ENCODE results near the gene TRIM33.
"Not testable (repeated sequence)": the region's sequence is repeated elsewhere in the genome, so short reads cannot be mapped to it uniquely, and the experiment has no call there.

TRIM33 gene

DNA sequence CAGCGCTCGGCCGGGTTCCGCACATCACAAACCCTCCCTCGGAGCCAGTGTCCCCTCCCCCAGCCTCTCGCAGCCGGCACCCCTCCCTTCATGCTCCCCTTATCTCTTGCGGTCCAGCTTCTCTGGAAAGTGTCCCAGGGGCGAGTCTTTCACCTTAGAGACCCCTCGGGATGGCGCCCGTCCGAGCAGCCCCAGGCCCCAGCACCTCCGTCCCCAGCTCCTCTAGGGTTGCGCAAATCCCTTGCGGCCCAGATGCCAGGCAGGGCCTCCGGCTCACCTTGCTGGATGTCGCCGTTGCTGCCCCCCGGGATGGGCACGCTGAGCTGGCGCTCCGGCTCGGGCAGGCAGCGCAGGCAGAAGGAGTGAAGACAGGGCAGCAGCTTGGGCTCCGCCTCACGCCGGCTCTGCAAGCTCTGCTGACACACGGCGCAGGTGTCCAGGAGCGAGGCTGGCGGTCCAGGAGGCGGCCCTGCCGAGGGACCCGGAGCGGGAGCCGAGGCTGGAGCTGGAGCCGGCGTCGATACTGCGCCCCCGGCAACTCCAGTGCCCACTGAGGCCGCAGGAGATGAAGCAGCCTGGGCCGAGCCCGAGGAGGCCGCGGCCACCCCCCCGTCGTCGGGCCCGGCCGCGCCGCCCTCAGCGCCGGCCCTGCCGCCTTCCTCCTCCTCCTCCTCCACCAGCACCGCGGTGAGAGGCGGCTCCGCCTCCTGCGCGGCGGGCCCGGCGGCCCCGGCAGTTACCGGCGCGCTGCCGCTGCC, 550 bp downstream of the TRIM33 start:
- DNase-seq: no peak

DNA sequence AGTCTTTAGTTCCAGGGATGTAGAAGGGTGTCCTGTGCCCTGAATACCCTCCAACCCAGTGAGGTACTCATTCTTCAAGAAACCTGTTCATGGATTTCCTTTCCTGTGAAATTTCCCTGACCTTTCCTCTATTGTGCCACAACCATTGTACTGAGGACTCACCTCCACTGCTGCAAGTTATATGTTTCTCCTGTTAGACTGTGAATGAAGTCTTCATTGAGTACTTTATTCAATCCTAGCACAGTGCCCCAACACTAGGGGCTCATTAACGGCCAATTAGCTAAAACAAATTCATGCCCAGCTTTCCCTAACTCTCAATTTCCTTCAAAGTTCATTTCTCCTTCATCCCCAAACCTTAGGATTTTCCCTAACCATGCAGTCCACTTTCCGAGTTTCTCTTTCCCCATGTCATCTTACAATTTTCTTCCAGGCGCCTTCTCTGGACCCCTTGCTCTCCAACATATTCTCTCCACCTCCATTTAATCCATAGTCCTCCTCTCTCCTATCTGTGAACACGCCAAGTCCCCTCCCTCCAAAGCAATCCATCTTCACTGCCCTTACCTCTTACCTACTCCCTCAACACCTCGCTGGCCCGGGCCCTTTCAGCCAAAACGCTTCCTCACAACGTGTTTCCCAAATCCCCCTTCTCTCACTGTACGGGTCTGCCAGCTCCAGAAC, 1.3 kb downstream of the TRIM33 start:
- no peak for DNase-seq

DNA sequence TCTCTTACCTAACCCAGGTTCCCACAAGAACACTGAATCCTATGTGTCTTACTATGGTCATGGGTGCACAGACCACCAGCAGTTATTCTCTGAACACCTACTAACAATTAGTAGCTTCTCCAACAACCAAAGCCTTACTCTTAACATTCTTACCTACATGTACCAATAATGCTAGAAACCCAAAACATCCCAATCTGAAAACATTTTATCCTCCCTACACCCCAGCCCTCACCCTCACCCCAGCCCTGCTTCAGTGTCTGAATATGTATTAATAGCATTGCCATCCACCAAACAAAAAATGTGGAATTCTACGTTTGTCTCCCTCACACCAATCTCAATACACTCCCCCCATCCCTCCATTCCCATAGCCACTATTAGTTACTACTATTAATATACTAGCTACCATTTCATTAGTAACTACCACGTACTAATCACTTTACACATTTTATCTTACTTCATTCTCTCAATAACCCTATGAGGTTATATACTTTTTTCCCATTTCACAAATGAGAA, 2.6 kb downstream of the TRIM33 start:
- DNase-seq: no peak

DNA sequence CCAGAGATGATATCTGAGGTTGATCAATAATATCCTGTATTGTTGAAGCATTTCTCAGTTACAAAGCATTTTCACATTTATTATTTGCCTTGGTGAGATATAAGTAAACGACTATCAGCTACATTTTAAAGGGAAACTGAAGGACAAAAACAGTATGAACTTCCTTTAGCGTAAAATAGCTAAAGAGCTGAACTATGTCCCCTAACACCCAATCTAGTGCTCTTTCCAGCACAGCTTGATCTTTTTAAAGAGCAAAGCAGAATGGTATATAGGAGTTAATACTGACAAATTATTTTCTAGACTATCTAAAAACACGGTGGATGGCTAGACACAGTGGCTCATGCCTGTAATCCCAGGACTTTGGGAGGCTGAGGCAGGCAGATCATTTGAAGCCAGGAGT, 3.5 kb downstream of the TRIM33 start:
- DNase-seq: no peak

DNA sequence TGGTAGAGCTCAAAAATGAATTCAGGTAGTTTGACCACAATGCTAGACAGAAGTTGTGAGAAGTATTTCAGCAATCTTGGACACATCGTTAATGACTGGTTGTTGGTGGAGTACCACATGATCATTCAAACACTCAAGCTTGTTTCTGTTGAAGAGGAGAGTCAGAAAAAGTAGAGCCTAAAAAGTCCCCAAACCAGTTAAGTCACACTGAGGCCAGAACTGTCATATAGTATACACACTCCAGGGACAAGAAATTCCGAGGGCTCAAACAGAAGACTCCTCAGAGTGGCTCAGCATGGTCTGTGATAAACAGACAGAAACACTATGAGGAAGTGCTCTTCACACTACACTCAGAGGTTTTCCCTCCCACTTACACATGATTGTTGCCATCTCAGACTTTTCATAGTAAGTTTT, 5.8 kb downstream of the TRIM33 start:
- DNase-seq: no peak

DNA sequence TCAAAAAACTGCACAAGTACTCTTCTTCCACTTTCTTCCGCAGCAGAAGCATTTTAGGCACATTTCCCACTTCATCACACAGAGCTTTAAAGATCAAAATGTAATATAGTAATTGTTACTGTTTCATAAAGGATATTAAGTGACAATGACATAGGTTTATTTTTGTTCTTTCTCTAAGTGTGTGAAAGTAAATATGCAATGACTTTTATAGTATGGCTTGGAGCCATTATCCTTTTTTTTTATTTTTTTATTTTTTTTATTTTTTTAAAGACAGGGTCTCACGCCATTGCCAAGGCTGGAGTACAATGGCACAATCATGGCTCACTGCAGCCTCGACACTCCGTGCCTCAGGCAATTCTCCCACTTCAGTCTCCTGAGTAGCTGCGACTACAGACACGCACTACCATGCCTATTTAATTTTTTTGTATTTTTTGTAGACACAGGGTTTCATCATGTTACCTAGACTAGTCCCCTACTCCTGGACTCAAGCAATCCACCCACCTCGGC, 7.0 kb downstream of the TRIM33 start:
- DNase-seq: no peak

- DNase-seq: no peak
Measured at GRCh38 chr1:114502080-114502479, 8.9 kb downstream of the TRIM33 start.

- DNase-seq: no peak
Measured at GRCh38 chr1:114499478-114499877, 11.5 kb downstream of the TRIM33 start.

DNA sequence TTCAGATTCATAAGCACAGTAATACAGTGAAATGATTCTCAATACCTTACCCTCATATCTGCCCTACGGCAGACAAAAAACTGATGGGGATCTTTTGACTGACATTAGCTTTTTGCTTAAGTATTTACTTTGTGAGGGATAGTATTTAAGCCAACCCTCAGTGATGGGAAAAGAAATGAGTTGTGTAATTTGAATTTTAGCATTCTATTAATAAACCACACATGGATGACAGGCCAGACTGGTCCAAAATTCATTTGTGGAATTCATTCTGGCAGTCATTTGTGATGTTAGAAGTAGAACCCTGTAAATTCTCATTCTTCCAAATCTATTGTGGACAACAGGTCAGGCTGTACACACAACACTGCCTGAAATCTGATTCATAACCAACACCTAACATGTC, 14.9 kb downstream of the TRIM33 start:
- DNase-seq: no peak

- DNase-seq: no peak
Measured at GRCh38 chr1:114495486-114495885, 15.5 kb downstream of the TRIM33 start.

GRCh38 chr1:114492978-114493377, 18.0 kb downstream of the TRIM33 start:
- DNase-seq: no peak

DNA sequence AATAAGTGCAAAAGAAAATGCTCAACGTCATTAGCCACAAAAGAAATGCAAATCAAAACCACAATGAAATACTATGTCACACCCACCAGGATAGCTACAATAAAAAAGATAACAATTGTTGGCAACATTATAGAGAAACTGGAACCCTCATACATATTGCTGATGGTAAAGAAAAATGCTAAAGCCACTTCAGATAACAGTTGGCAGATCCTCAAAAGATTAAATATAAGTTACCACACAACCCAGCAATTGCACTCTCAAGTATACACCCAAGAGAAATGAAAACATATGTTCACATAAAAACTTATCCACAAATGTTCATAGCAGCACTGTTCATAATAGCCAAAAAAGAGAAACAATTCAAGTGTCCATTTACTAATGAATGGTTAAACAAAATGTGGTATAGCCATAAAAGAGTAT, 20.7 kb downstream of the TRIM33 start:
- DNase-seq: no peak

DNA sequence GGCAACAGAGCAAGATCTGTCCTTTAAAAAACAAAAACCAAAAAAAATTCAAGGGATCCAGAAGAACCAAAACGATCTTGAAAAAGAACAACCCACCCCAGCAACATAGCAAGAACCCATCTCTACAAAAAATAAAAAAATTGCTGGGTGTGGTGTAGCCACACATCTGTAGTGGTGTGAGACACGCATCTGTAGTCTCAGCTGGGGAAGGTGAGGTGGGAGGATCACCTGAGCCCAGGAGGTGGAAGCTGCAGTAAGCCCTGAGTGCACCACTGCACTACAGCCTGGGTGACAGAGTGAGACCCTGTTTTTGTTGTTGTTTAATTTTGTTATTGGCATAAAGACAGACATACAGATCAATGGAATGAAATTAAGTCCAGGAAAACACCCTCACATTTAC, 22.3 kb downstream of the TRIM33 start:
- no peak for DNase-seq

- no peak for DNase-seq
Measured at GRCh38 chr1:114485286-114485685, 25.7 kb downstream of the TRIM33 start.

DNA sequence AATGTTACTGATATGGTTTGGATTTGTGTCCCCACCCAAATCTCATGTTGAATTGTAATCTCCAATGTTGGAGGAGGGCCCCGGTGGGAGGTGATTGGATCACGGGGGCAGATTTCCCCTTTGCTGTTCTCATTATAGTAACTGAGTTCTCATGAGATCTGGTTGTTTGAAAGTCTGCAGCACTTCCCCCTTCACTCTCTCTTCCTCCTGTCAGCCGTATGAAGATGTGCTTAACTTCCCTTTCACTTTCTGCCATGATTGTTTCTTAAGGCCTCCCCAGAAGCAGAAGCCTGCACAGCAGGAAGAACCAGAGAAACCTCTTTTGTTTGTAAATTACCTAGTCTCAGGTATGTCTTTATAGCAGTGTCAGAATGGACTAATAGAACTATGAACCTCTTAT, 28.4 kb downstream of the TRIM33 start:
- DNase-seq: no peak

- DNase-seq: not testable (repeated sequence)
Measured at GRCh38 chr1:114479636-114480035, 31.4 kb downstream of the TRIM33 start.

DNA sequence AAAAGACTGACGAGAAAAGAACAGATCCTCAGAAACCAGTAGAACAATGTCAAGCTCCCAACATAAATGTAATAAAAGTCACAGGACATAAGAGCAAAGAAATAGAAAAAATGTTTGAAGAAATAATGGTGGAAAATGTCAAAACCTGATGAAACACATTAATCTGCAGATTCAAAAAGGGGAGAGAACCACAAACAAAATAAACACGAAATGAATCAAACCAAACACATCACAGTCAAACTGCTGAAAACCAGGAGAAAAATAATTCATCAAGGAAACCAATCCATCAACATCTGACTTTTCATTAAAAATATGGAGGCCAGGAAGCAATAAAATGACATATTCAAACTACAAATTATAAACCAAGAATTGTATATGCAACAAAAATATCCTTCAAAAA, 31.9 kb downstream of the TRIM33 start:
- no peak for DNase-seq

DNA sequence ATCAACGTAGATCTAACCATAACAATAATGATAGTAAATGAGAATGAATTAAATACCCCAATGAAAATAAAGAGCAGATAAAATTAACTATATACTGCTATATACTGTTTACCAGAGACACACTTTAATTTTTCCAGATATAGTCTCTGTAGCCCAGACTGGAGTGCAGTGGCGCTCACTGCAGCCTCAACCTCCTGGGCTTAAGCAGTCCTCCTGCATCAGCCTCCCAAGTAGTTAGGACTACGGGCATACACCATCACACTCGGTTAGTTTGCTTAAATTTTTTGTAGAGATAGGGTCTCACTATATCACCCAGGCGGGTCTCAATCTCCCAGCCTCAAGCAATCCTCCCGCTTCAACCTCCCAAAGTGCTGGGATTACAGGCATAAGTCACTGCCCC, 37.2 kb downstream of the TRIM33 start:
- DNase-seq: no peak

DNA sequence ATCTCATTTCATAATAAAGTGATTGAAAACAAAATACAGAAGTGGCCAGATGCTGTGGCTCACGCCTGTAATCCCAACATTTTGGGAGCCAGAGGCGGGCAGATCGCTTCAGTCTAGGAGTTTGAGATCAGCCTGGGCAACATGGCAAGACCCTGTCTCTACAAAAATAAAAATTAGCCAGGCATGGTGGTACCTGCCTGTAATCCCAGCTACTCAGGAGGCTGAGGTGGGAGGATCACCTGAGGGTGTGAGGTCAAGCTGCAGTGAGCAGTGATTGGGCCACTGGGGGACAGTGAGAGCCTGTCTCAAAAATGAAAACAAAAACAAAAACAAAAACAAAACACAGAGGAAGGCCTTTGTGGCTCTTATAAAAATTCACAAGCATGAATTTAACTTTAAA, 38.6 kb downstream of the TRIM33 start:
- no peak for DNase-seq

DNA sequence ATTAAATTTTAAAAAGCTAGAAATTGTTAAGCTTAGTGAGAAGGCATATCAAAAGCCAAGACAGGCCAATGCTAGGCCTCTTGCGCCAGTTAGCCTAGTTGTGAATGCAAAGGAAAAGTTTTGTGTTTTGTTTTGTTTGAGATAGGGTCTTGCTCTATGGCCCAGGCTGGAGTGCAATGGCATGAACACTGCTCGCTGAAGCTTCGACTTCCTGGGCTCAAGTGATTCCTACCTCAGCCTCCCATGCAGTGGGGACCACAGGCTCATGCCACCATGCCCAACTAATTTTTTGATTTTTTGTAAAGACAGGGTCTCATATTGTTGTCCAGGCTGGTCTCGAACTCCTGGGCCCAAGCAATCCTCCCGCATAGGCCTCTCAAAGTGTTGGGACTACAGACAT, 40.3 kb downstream of the TRIM33 start:
- DNase-seq: no peak

DNA sequence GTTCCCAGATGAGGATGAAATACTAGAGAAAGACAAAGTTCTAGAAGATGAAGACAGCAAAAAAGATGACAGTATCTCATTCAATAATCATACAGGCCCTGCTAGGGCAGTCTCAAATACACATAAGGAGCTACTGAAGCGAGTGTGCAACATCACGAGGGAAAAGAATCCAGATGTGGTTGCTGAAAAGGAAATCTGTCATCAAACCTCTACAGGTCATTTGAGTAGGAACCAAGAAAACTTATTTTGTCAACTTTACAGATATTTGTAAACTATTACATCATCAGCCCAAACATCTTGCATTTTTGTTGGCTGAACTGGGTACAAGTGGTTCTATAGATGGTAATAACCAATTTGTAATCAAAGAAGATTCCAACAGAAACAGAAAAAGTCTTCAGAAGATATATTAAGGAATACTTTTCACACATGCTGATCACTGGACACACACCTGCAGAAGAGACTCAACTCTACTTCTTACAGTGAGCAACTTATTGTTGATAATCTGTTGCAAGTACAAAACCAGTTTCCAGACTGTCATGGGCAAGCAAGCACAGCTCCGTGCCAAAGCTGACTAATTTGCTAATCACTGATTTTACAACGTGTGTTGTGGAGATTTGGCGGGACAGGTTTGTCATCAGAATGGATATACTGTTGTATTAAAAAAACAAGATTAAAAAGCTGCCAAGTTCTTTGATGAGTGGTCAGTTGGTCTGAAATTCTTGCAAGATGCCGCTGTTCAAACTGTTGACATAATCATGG, 42.1 kb downstream of the TRIM33 start:
- DNase-seq: no peak

- no peak for DNase-seq
Measured at GRCh38 chr1:114468047-114468446, 43.0 kb downstream of the TRIM33 start.

- DNase-seq: no peak
Measured at GRCh38 chr1:114467491-114467890, 43.5 kb downstream of the TRIM33 start.
